ENCODE measurements around the gene SOWAHB.
"Not testable (repeated sequence)": the region's sequence is repeated elsewhere in the genome, so short reads cannot be mapped to it uniquely, and the experiment has no call there.

Gene SOWAHB

DNA sequence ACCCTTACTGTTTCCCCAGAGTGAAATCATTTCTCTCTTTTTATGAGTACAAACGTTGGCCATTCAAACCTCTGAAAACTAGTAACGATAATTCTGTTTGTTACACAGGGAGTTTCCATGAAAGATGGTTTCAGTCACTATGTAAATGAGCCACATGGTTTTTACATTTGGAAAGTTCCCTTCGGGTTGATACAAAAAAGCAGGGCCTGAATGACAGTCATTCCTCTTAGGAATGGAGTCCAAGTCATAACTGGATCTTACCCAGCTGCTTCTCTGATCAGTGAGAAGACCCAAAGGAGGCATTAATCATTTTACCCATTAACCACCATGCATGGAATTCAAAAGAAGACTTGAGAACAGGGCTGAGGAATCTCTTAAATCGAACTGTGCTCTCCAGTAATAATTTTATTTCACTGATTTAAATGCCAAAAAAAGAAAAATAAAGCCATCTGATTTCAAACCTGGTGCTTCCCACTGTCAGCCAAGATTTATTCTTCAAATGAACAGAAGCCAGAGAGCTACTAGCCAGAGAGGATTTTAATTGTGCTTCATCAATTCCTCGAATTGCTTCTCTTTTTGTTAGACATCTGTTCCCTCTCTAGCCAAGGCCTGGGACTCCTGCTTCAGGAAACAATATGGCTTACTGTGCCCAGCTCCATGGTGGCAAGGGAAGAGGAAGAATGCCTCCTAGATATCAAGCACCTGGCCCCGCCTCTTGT, 3.2 kb downstream of the SOWAHB start:
- DNase-seq: no peak

- DNase-seq: no peak
Observed at GRCh38 chr4:76892601-76893000, 5.3 kb downstream of the SOWAHB start.

GRCh38 chr4:76892001-76892400, 5.9 kb downstream of the SOWAHB start:
- no peak for DNase-seq

- no peak for DNase-seq
Observed at GRCh38 chr4:76886848-76887441, 11.0 kb downstream of the SOWAHB start.

- DNase-seq: no peak
Observed at GRCh38 chr4:76886214-76886613, 11.7 kb downstream of the SOWAHB start.

- DNase-seq: no peak
Observed at GRCh38 chr4:76883147-76883546, 14.8 kb downstream of the SOWAHB start.

DNA sequence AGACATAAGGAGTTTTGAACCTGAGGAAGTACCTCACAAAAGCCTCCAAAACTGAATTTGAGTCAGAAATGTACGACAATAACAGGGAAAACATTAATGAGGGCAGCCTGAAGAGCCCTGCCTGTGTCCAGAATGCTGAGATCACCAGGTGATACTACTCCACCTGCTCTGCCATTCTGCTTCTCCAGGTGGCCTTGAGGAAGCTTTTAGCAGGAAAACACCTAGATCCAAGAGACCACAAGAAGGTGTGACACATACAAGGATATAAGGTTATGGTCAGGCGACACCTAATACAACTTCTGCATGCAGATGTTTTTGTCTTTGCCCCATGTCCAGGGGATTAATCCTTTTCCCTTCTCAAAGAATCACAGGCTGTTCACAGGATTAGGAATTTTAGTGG, 15.3 kb downstream of the SOWAHB start:
- DNase-seq: no peak

- peak; percentile 66 for DNase-seq
Observed at GRCh38 chr4:76881375-76881774, 16.6 kb downstream of the SOWAHB start.

DNA sequence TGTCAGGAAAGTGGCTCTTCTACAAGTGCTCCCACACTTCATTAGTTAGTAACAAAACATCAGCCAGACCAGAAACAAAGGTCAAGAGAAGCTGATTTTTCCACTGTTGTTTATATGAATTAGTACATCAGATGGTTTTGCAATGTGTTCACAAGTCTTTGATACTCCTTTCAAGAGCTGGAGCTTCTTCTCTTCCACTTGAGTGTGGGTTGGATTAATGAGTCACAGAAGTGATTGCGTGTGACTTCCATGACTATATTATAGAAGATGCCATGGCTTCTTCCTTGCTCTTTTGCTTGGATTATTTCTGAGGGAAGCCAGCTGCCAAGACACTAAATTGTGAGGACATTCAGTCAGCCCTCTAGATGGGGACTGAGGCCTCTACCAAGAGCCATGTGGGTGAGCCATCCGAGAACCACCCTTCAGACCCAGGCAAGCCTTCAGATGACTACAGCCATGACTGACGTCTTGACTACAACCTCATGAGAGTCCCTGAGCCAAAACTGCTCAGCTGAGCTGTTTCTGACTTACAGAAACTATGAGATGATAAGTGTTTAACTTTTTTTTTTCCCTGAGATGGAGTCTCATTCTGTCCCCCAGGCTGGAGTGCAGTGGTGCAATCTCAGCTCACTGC, 18.1 kb downstream of the SOWAHB start:
- no peak for DNase-seq

DNA sequence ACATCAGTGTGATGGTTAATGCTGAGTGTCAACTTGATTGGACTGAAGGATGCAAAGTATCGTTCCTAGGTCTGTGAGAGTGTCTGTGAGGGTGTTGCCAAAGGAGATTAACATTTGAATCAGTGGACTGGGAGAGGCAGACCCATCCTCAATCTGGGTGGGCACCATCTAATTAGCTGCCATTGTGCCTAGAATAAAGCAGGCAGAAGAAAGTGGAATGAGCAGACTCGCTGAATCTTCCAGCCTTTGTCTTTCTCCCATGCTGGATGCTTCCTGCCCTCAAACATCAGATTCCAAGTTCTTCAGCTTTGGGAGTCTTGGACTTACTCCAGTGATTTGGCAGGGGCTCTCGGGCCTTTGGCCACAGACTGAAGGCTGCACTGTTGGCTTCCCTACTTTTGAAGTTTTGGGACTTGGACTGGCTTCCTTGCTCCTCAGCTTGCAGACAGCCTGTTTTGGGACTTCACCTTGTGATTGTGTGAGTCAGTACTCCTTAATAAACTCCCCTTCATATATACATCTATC, 19.2 kb downstream of the SOWAHB start:
- not testable (repeated sequence) for DNase-seq

- no peak for DNase-seq
Observed at GRCh38 chr4:76874176-76874575, 23.8 kb downstream of the SOWAHB start.

- DNase-seq: no peak
Observed at GRCh38 chr4:76873495-76873894, 24.4 kb downstream of the SOWAHB start.

GRCh38 chr4:76872556-76872955, 25.4 kb downstream of the SOWAHB start:
- no peak for DNase-seq

- not testable (repeated sequence) for DNase-seq
Observed at GRCh38 chr4:76868780-76869179, 29.2 kb downstream of the SOWAHB start.

- DNase-seq: no peak
Observed at GRCh38 chr4:76867880-76868655, 29.9 kb downstream of the SOWAHB start.

DNA sequence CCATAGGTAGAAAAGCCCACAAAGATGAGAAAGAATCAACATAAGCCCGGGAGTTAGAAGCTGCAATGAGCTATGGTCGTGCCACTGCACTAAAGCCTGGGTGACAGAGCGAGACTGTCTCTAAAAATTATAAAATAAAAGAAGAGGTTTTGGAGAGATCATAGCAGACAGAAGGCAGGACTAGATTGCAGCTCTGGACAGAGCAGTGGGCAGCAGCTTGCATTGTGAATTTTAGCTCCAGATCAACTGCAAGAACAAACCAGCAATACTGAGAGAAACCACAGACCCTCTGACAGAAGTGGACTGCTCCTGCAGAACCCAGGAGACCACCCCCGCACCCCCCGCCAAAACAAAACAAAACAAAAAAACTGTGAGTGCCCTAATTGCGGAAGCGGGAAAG, 30.6 kb downstream of the SOWAHB start:
- DNase-seq: no peak

DNA sequence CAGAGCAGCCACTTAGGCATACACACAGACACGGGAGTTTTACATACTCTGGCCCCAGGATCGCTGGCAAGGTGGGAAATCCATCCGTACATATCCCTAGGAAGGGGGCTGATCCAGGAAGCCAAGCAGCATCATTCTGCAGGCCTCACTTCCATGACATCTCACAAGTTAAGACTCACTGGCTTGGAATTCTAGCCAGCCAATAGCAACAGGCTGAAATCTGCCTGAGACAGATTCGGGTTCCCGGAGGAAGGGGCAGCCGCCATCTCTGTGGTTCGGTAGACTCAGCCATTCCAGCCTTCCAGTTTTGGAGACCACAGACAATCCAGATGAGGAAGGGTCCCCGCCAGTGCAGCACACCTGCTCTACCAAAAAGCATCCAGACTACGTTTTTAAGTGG, 31.3 kb downstream of the SOWAHB start:
- no peak for DNase-seq

- no peak for DNase-seq
Observed at GRCh38 chr4:76858319-76858718, 39.6 kb downstream of the SOWAHB start.

- DNase-seq: no peak
Observed at GRCh38 chr4:76857074-76857409, 40.9 kb downstream of the SOWAHB start.

- no peak for DNase-seq
Observed at GRCh38 chr4:76856243-76857073, 41.5 kb downstream of the SOWAHB start.

DNA sequence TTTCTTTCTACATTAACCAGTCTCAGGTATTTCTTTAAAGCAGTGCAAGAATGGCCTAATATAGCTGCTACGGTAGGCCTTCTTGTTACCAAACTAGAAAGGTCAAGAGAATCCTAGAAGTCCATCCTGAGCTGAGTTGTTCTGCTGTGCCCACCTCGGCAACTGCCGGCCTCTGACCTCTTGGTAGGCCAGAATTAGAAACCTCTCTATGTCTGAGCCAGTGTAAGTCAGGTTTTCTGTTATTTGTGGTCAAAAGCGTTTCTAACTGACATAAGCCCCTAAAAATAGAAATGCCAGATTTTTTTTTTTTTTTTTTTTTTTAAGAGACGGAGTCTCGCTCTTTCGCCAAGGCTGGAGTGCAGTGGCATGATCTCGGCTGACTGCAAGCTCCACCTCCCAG, 43.1 kb downstream of the SOWAHB start:
- DNase-seq: no peak

GRCh38 chr4:76851375-76851774, 46.6 kb downstream of the SOWAHB start:
- DNase-seq: no peak

DNA sequence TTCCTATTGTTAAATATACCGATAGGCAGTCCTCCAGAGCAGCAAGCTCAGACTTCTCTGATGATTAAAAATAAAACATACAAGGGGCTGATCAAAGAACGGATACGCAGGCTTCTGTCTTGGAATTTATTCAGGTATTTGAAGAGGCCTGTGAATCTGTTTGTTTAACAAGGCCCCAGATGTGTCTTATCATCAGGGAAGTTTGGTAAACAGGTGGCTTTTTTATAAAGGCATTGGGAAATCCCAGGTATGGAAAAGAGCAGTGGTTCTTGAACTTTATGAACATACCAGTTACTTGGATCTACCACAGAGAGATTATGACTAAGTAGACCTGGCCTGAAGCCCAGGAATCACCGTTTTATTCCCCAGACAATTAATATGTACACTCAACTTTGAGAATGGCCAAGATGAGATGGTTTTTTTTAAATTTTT, 47.9 kb downstream of the SOWAHB start:
- no peak for DNase-seq

All from NCI-H774 (cell line).